ENCODE data around the gene DCTN2. TPM values are rescaled to one million over a fixed set of nuclear protein-coding genes. Genes with fewer than 3 reads are reported as not detected.

The DCTN2 gene
- total and polyA plus RNA-seq, 2 donors (not counting 1 experiment from before 2014, with no cell fraction given) = 59.4 to 94.3 TPM

DNA sequence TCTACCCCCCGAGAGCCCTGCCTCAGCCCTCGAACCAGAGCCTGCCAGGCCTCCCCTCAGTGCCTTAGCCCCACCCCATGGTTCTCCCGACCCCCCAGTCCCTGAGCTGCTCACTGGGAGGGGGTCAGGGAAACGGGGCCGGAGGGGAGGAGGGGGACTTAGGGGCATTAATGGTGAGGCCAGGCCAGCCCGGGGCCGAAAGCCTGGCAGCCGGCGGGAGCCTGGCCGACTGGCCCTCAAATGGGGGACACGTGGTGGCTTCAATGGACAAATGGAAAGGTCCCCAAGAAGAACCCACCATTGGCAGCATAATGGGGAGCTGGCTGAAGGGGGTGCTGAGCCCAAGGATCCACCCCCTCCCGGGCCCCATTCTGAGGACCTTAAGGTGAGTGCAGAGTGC lies 18.8 kb downstream of the DCTN2 start:
- Mint-ChIP-seq H3K27ac (no peak overlapping the region), H3K27me3 (no peaks in the 10 kb centered on the region), H3K4me1 (peaks cover 22% of the 10 kb centered on the region), H3K9me3 (ENCODE audit: insufficient read depth) (no peaks in the 10 kb centered on the region), H3K4me3 (no peak overlapping the region)
- ChIA-PET CTCF (no interaction called here), POLR2A (no interaction called here)
- intact Hi-C loops (cut with micrococcal nuclease) = loop anchor here (10.0 kb wide), 1 partner anchor 893 kb away; the partner anchor contains the start of gene BAZ2A
- Histone ChIP-seq H4K20me1 (ENCODE audit: control insufficient read depth, insufficient read depth, low read length, poor library complexity, severe bottlenecking) (peaks cover 17% of the 10 kb centered on the region), H3K4me2 (replicated peaks; ENCODE audit: low read depth, low read length, poor library complexity, severe bottlenecking) (no peak overlapping the region), H3K4me1 (ENCODE audit: control insufficient read depth in 2 of 2, insufficient read depth in 2 of 2, low read length in 2 of 2) (peaks cover 13% of the 10 kb centered on the region in 2 donors), H2AFZ (ENCODE audit: insufficient read depth, low read depth, low read length, poor library complexity, severe bottlenecking) (no peak overlapping the region), H3K27ac (ENCODE audit: low read length in 2 of 2) (no peak overlapping the region), H3K9ac (ENCODE audit: low read length) (no peak overlapping the region), H3K27me3 (replicated peaks in 1 of 4; ENCODE audit: control extremely low read depth in 1 of 4, control insufficient read depth in 3 of 4, insufficient read depth in 4 of 4, low read length in 3 of 4) (no peaks in the 10 kb centered on the region), H3K4me3 (ENCODE audit: control extremely low read depth in 1 of 5, extremely low read depth in 1 of 5, insufficient read depth in 1 of 5, low read depth in 2 of 5, low read length in 4 of 5) (no peak overlapping the region), H3K36me3 (replicated peaks in 1 of 2; ENCODE audit: control extremely low read depth in 1 of 2, control insufficient read depth in 1 of 2, extremely low read depth in 1 of 2, insufficient read depth in 2 of 2, low read length in 1 of 2) (peaks cover 15 to 73% of the 10 kb centered on the region in 2 experiments), H3K9me3 (ENCODE audit: control extremely low read depth in 1 of 3, control insufficient read depth in 2 of 3, insufficient read depth in 1 of 3, low read length in 2 of 3) (no peaks in the 10 kb centered on the region), H3K79me2 (ENCODE audit: control insufficient read depth, insufficient read depth, low read length) (peaks cover 7% of the 10 kb centered on the region)
- WGBS (ENCODE audit: insufficient coverage) = 100% methylated on average over 2 of the region's 12 CpGs
- no peak for ATAC-seq (ENCODE audit: low read depth)
- no peak for DNase-seq
- TF ChIP-seq, protein P1, sequence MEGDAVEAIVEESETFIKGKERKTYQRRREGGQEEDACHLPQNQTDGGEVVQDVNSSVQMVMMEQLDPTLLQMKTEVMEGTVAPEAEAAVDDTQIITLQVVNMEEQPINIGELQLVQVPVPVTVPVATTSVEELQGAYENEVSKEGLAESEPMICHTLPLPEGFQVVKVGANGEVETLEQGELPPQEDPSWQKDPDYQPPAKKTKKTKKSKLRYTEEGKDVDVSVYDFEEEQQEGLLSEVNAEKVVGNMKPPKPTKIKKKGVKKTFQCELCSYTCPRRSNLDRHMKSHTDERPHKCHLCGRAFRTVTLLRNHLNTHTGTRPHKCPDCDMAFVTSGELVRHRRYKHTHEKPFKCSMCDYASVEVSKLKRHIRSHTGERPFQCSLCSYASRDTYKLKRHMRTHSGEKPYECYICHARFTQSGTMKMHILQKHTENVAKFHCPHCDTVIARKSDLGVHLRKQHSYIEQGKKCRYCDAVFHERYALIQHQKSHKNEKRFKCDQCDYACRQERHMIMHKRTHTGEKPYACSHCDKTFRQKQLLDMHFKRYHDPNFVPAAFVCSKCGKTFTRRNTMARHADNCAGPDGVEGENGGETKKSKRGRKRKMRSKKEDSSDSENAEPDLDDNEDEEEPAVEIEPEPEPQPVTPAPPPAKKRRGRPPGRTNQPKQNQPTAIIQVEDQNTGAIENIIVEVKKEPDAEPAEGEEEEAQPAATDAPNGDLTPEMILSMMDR (IDR thresholded peaks at IDR 0.05) = no peak
- no peak for TF ChIP-seq EZH2 (IDR thresholded peaks at IDR 0.05; ENCODE audit: borderline replicate concordance, insufficient read depth, low read depth, low read length, poor library complexity, severe bottlenecking)

DNA sequence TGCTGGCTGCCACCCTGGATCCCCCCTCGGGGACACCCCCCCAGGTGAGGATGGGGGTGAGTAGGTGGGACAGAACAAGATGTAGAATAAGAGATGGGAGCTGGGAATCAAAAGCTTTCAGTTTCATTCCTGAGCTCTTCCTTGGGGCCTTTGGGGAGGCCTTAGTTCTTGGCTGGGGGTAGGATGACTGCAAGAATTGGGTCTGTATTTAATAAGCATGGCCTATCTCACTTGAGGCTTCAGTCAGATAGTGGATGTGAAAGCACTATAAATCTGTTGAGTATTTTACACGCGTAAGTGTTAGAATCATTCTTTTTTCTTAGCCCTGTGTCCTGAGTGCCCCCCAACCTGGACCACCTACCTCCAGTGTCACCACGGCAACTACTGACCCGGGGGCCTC lies 19.8 kb downstream of the DCTN2 start:
- no peak overlapping the region for H3K27ac ChIP-seq (ENCODE audit: low read length in 2 of 2)
- peaks cover 12 to 63% of the 10 kb centered on the region in 2 experiments for H3K36me3 ChIP-seq (replicated peaks in 1 of 2; ENCODE audit: control extremely low read depth in 1 of 2, control insufficient read depth in 1 of 2, extremely low read depth in 1 of 2, insufficient read depth in 2 of 2, low read length in 1 of 2)
- no peaks in the 10 kb centered on the region for H3K27me3 ChIP-seq (replicated peaks in 1 of 4; ENCODE audit: control extremely low read depth in 1 of 4, control insufficient read depth in 3 of 4, insufficient read depth in 4 of 4, low read length in 3 of 4)
- H3K27ac Mint-ChIP-seq = no peak overlapping the region
- H4K20me1 ChIP-seq (ENCODE audit: control insufficient read depth, insufficient read depth, low read length, poor library complexity, severe bottlenecking) = peaks cover 17% of the 10 kb centered on the region
- no peak for DNase-seq
- intact Hi-C loops (cut with micrococcal nuclease) = loop anchor here (10.0 kb wide), 1 partner anchor 892 kb away; the partner anchor contains the start of gene BAZ2A
- ChIA-PET CTCF (no interaction called here), POLR2A (no interaction called here)
- no peak overlapping the region for H3K4me3 Mint-ChIP-seq
- peaks cover 25% of the 10 kb centered on the region for H3K4me1 Mint-ChIP-seq
- H3K4me2 ChIP-seq (replicated peaks; ENCODE audit: low read depth, low read length, poor library complexity, severe bottlenecking) = no peak overlapping the region
- peaks cover 14 to 17% of the 10 kb centered on the region in 2 donors for H3K4me1 ChIP-seq (ENCODE audit: control insufficient read depth in 2 of 2, insufficient read depth in 2 of 2, low read length in 2 of 2)
- no peaks in the 10 kb centered on the region for H3K9me3 ChIP-seq (ENCODE audit: control extremely low read depth in 1 of 3, control insufficient read depth in 2 of 3, insufficient read depth in 1 of 3, low read length in 2 of 3)
- ATAC-seq (ENCODE audit: low read depth) = no peak
- no peak overlapping the region for H3K9ac ChIP-seq (ENCODE audit: low read length)
- H3K27me3 Mint-ChIP-seq = no peaks in the 10 kb centered on the region
- H3K9me3 Mint-ChIP-seq (ENCODE audit: insufficient read depth) = no peaks in the 10 kb centered on the region
- TF ChIP-seq EZH2 (IDR thresholded peaks at IDR 0.05; ENCODE audit: borderline replicate concordance, insufficient read depth, low read depth, low read length, poor library complexity, severe bottlenecking) = no peak
- TF ChIP-seq, protein P1 (IDR thresholded peaks at IDR 0.05) = no peak
- peaks cover 9% of the 10 kb centered on the region for H3K79me2 ChIP-seq (ENCODE audit: control insufficient read depth, insufficient read depth, low read length)
- WGBS (ENCODE audit: insufficient coverage) = 90% methylated on average over 2 of the region's 5 CpGs
- H2AFZ ChIP-seq (ENCODE audit: insufficient read depth, low read depth, low read length, poor library complexity, severe bottlenecking) = no peak overlapping the region
- H3K4me3 ChIP-seq (ENCODE audit: control extremely low read depth in 1 of 5, extremely low read depth in 1 of 5, insufficient read depth in 1 of 5, low read depth in 2 of 5, low read length in 4 of 5) = no peak overlapping the region
